Measurements from ENCODE around the gene TJP3.

Gene TJP3

DNA sequence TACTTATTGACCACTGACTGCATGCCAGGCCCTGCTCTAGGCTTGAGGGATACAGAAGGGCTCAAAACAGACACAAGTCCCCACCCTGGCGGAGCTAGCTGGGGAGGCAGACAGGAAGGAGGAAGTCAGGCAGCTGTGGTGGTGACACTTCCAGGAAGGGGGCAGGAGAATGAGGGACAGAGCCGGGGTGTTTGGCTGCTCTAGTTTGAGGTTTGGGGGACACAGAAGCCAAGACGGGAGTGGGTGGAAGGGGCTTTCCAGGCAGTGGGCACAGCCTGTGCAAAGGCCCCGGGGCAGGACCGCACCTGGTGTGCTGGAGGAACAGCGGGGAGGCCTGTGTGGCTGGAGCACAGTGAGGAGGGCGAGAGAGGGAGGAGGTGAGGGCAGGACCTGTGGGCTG, 58.3 kb downstream of the TJP3 start:
- no peak for DNase-seq (ENCODE audit: low read depth in 2 of 2)

DNA sequence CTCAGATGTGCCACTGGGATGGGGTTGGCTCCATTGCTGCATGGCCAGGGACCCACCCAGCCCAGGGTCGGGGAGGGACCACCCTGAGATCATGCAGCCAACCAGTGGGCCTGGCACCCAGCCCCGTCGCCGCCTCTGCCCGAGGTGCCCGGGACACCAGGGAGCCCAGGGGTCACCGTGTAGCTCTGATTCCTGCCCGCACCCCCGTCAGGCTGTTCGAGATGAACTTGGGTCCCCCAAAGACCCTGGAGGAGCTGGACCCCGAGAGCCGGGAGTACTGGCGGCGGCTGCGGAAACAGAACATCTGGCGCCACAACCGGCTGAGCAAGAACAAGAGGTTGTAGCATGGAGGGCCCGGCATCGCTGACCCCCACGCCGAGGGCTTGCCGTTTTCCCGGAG, 58.9 kb downstream of the TJP3 start:
- no peak for DNase-seq (ENCODE audit: low read depth in 2 of 2)

DNA sequence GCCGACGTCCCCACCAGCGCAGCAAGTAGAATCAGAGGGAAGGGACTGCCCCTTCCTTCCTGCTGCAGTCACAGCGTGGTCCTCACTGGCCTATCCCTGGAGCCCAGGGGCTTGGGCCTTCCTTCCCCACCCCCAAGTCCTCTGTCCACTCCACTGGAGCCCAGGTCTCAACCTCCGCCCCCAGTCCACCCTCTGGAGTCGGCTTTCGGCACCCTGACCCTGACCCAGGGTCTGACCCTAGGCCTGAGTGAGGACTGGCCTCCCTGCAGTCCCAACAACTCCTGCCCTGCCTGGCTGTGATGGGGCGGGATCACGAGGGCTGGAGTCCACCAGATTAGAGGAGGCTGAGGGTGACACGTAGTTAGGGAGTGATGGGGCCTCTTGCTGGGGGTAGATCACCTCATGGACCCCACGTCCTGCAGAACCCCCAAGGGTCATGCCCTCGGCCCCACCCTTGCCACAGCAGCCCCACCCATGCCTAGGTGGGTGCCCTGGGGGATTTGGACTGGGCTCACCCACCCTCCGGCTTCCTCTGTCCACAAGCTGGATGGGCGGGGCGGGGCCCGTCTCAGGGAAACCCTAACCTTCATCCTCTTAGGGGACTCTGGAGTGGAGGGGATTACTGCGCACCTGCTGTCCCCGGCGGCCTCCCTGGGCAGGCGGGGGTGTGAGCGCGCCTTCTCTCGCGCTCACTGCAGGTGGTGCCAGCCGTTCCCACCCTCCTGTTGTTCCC, 60.0 kb downstream of the TJP3 start:
- DNase-seq (ENCODE audit: low read depth in 2 of 2), result no peak

DNA sequence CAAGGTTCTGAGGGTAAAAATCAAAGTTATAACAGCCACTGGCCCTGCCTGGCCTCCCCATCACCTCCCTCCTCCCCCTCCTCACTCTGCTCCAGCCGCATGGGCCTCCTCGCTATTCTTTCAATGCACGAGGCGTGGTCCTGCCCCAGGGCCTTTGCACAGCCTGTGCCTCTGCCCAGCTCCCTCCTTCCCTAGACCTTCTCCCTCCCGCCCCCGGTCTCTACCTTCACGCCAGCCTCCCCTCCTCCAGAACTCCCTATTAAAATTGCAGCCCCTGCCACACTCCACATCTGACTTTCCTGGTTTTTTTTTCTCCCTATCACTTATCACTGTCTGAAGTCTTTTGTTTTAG, 60.5 kb downstream of the TJP3 start:
- DNase-seq (ENCODE audit: low read depth in 2 of 2), result no peak

DNA sequence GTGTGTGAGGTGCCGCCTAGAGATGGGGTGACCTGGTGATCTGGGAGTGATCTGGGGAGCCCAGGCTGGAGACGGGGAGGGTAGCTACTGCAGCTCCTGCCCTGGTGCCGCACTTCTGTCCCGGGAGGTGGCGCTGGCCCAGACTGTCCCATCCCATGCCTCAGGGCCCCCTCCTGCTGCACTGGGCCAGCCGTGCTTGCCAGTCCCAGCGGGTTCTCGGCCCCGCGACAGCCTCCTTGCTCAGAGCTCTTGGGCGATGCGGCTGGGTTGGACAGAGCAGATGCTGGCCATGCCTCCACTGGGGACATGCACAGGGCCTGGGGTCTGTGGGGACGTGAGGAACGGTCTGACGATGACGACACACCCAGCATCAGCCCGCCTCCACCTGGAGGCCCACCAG, 61.3 kb downstream of the TJP3 start:
- DNase-seq (ENCODE audit: low read depth in 2 of 2), result no peak

DNA sequence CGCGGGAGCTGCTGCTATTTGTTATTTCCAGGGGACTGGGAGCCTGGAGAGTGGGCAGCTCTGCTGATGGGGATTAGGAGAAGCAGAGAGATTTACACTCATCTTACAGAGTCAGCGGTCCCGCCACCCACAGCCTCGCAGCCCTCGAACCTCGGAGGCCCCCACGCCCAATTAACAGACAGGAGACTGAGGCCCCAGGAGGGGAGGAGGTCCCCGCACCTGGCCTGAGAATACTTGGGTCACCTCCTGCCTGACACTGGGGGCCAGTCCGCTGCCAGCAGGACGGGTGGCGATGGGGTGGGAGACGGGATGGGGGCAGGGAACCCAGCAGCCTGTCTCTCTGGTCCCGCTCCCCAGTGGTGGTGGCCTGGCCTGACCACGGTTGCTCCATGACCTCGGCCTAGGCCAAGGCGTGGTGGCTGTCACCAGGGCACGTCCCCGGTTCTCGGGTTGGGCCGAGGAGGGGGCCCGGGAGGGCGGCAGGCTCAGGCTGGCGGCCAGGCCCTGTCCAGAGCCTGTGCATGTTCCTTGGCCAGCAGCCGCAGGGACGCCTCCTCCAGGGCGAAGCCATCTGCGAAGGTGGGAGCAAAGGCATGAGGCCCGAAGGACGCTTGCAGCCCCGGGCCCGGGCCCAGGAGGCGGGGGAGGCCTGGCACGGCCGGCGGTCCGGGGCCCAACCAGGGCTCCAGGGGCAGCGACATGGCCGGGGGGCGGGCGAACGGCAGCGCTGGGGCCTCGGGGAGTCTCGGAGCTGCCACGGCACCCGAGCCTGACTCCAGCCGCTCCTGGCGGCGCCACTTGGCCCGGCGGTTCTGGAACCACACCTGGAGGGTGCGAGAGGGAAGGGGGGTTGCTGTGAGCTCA, 62.2 kb downstream of the TJP3 start:
- DNase-seq (ENCODE audit: low read depth in 2 of 2), result no peak

DNA sequence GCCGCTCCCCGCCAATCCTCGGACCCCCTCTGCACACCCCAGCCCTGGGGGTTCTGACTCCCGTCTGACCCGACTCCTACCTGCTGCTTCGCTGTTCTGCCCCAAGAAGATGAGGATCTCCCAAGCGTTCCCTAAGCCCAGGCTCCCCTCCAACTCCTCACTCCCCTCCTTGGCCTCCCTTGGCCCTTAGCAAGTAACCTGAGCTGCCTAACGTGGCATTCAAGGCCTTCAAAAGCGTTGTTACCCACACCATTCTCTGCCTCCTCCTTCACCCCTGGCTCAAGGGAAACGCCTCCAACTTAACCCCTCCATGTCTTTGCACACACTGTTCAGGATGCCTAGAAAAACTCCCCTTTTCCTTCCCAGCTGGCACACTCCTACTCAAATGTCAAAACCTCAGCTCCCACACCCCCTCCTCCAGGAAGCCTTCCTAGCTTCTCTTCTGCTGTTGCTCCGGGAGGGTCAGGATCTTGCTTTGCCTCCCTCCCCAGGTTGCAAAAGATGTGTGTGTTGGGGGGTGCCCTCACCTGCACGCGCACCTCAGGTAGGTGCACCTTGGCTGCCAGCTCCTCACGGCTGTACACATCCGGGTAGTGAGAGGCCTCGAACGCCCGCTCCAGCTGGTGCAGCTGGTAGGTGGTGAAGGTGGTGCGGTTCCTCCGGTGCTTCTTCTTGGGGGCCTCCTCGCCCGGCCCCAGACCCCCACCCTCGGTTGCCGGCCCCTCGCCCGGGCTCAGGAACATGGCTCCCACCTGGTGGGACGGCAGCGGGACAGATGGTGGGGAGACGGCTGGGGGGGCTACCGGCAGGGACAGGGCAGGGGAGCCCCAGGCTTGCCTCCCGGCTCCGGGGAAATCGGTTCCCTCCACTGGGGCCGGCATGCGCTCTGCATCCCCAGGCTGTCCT, 63.1 kb downstream of the TJP3 start:
- DNase-seq (ENCODE audit: low read depth in 2 of 2), result no peak

DNA sequence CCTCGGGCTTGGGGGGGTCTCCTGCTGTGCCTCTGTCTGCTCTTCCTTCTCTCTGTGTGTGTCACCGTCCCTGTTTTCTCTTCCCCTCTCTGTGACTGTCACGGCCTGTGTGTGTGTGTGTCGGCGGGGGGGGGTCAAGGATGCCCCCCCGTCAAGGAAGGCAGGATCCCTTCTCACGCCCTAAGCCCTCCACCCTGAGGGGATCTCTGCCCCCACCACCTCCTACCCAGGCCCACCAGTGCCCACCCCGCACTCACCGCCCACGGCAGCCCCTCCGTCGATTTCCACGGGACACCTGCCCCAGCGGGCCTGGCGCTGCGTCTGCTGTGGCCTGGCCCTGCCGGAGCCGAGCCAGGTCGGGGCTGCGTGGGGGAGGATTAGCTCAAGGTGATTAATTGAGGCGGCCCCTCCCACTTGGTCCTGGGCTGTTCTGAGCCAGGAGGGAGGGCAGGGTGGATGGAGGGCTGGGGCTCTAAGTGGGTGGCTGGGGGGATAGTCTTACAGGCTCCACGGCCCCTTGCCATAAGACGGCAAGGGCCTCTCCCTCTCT, 63.8 kb downstream of the TJP3 start, which contains the start of gene RAX2:
TSS of gene RAX2 (minus strand) at position 323 of the 550 bp plus-strand sequence. CDS start 486 bp downstream, outside the sequence.
- DNase-seq (ENCODE audit: low read depth in 2 of 2), result no peak

DNA sequence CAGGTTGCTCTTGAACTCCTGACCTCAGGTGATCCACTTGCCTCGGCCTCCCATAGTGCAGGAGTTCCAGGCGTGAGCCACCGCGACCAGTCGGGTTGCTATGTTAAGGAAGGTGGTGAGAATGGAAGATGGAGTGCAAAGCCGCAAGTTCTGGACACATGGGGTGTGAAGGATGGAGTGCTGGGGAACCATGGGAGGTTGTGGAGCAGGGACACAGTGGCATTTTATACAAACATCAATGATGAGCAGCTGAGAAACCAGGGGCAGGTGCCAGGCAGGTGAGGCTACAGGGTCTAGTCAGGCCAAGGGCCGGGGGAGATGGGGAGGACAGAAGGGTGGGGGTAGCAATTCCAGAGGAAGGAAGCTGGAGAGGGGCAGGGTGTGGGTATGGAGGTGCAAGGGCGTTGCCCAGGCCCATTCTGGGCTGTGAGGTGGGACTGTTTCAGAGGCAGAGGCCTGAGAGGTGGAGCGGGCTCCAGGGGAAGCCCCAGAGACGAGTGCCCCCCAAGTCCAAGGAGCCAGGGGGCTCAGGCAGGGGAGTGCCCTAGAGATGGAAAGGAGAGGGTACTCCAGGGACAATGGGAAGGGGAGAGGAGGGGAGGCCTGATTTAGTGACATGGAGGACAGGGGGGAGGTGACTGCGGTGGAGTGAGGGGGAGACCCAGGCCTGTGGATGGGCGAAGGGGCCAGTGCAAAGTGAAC, 65.8 kb downstream of the TJP3 start:
- DNase-seq (ENCODE audit: low read depth in 2 of 2), result no peak

DNA sequence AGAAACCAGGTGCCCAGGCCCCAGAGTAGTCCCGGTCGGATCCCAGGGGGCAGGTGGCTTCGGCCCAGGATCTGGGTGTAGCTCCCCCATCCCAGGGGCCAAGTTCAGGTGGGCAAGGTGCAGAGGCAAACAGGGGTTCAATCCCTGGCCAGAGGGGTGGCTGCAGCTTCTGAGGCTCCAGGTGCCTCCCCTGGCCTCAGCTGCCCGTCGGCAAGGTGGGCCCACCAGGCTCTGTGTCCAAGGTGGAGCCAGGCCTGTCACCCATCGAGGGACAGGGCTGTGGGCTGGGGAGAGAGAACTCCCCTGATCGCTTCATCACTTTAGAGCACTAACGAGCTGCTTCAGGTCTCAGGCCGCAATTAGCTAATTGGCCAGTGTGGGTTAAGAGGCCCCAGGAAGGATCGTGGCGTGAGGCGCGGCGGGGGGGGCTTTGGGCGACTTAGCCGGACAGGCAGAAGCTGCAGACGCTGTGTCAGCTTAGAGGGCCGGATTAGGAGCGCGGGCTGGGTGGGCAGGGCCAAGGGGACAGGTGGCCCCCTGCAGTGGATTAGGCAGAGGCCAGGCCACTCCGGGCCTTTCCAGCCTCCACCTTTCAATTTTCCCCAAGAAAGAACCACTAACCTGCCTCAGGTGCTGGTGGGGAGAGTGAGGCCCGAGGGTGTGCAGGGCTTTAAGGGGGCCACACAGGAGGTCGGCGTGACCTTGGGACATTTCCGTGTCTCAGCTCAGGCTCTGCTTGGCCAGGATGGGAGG, 66.6 kb downstream of the TJP3 start:
- DNase-seq (ENCODE audit: low read depth in 2 of 2), result no peak

DNA sequence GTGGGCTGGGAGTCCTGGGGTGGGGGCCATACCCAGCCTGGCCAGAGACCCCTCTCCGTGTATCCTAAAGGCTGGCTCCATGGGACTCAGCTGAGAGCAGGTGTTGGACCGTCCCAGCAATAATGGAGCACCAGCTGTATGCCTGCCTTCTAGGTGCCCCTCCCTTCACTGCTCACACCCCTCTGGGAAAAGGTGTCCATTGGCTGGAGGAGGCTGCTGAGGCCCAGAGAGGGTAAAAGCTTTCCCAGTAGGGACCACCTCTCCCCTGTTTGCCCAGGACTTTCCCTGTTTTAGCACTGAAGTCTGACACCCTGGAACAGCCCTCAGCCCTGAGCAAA, 67.2 kb downstream of the TJP3 start:
- DNase-seq (ENCODE audit: low read depth in 2 of 2), result no peak

DNA sequence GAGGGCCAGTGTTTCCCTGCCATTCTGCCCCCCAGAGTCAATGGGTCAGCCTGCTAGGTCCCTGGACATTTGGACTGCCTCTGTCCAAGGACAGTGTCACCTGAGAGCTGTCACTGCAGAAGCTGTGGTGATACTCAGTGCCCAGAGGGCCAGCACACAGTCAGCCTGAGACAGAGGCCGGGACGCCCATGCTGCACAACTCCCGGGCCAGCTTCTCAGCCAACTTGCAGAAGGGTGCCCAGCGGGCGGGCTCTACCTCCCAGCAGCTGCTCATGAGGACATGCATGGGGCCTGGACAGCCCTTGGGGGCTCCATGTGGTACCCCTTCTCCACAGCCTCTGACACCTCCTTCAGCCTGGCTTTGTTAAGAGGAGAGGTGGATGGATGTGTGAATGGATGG, 67.6 kb downstream of the TJP3 start:
- no peak for DNase-seq (ENCODE audit: low read depth in 2 of 2)

DNA sequence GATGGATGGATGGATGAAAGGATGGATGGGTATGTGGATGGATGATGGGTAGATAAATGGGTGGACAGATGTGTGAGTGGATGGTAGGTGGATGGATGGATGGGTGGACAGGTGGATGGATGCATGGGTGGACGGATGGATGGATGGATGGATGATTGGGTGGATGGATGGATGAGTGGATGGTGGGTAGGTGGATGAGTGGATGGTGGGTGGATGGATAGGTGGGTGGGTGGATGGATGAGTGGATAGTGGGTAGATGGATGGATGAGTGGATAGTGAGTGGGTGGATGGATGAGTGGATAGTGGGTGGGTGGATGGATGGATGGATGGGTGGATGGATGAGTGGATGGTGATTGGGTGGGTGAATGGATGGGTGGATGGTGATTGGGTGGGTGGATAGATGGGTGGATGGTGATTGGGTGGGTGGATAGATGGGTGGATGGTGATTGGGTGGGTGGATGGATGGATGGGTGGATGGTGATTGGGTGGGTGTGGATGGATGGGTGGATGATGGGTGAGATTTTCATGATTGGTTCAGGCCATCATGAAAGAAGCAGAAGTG, 68.4 kb downstream of the TJP3 start:
- no peak for DNase-seq (ENCODE audit: low read depth in 2 of 2)

DNA sequence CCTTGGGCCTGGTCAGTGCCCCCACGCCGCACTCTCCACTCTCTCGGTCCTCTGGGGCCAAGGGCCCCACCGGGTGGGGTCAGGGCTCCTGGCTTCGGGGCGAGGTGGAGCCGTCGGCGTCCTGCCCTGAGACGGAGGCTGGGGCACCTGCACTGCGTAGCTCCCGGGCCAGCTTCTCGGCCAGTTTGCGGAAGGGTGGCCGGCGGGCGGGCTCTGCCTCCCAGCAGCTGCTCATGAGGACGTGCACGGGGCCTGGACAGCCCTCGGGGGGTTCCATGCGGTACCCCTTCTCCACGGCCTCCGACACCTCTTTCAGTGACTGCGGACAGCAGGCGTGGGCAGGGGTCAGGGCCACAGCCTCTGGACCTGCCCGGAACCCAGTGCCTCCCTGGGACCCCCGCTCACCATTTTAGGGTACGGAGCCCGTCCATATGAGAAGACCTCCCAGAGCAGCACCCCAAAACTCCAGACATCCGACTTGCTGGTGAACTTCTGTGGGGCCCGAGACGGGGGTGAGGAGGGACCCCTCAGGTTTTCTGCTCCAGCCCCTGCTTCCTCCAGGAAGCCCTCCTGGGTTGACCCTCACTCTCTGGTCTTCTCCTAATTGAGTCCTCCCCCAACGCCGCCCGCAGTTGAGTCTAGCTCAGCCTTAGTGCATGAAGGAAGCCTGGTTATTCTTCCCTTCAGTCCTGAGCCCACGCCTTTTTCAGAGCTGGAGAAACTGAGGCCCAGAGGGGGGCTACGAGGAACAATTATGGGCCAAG, 70.1 kb downstream of the TJP3 start:
- DNase-seq (ENCODE audit: low read depth in 2 of 2), result no peak

DNA sequence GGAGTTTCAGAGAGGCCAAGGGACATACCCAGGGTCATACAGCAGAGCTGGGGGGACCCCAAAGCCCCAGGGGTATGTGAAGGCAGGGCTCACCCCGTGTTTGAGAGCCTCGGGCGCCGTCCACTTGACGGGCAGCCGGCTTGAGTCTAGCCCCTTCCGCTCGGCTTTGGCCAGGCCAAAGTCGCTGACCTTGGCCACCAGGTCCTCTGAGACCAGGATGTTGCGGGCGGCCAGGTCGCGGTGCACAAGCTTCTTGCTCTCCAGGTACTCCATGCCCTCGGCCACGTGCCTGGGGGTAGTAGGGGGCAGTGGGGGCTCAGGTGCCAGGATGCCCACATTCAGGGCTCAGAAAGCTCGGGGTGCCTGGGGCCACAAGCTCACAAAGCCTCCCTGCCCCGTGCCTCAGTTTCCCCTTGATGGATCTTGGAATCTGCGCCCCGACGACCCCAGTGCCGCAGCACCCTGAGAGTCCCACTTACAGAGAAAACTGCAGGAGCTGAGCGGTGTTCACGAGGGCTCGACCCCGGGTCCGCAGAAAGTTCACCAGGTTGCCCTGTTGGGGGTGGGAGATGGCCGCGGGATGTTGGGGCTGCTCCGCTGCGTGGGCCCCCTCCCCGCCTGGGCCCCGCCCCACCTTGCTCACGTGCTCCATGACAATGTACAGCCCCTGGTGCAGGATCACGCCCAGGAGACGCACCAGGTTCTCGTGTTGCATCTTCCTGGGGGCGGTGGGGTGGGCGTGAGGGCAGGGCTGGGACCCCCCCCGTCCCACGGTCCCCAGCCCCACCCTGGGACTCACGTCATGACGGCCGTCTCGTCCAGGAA, 70.9 kb downstream of the TJP3 start:
- DNase-seq (ENCODE audit: low read depth in 2 of 2), result no peak

DNA sequence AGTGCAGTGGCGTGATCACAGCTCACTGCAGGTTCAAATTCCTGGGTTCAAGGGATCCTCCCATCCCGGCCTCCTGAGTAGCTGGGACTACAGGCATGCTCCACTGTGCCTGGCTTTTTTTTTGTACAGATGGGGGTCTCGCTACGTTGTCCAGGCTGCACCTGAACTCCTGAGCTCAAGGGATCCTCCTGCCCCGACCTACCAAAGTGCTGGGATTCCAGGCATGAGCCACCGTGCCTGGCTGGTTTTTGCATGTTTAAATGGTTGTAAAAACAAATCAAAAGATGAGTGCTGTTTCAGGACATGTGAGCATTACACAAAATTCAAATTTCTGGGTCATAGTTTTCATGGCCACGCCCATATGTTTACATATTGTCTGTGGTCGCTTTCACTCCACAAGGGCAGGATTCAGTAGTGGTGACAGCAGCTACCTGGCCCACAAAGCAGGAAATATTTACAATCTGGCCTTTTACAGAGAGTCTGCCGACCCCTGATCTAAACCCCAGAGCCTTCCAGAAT, 72.7 kb downstream of the TJP3 start:
- no peak for DNase-seq (ENCODE audit: low read depth in 2 of 2)

DNA sequence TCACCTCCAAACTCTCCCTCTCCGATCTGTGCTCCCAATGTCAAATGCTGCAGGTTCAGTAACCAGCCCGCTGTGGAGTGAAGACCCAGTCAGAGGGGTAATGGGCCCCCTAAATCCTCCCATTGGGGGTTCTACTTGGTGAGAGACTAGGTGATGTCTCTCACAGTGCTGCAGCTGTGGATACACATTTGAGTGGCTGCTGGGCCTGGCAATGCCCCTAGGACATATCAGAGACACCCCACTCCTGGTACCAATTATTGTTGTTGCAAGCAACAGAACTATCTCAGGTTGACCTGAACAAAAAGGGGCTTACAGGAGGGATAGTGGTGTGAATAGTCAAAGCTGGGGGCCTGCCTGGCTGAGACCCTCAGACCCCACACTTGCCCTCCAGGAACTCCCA, 73.4 kb downstream of the TJP3 start:
- no peak for DNase-seq (ENCODE audit: low read depth in 2 of 2)

DNA sequence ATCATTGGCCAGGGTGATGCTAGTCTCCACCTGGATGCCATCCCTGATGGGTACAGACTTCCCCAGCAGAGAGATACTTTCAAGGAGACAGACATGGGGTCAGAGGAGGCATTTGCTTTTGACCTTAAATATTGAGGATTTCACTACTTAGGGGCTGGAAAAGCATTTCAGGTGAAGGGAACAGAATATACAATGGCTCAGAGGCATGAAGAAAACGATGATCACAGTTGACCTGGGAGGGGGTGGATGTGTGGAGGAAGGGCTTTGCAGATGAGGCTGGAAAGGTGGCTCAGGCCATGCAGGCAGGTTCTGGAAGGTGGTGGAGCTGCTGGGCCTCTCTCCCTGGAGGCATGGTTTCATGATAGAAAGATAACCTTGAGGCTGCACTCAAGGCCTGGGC, 74.1 kb downstream of the TJP3 start:
- no peak for DNase-seq (ENCODE audit: low read depth in 2 of 2)
